Tibial nerve (tissue), 4 donors: ENCODE results near the gene CCL24. TPM values are rescaled to one million over a fixed set of nuclear protein-coding genes. Genes with fewer than 3 reads are reported as not detected.
"Not testable (repeated sequence)": the region's sequence is repeated elsewhere in the genome, so short reads cannot be mapped to it uniquely, and the experiment has no call there.

ENCODE experiments used
- DNase-seq, 2 donors: peaks; one replicate each; pipeline ENCODE4 v3.0.0-alpha.2; 2019; ENCODE audit warnings: low spot score in 2 of 2
- H3K27ac ChIP-seq, 4 donors: fragments of 200-600 bp; sonication (generic) in 3 of 4; one replicate each; pipeline ENCODE4 v1.5.1; 2017 to 2019; ENCODE audit warnings: mild to moderate bottlenecking in 1 of 4
- H3K27me3 ChIP-seq, 2 donors: fragments of 200-600 bp; sonication (generic) in 1 of 2; one replicate each; pipeline versions ENCODE4 v1.5.1 to v1.6.0; 2017 to 2019
- H3K36me3 ChIP-seq, 3 donors: fragments of 200-600 bp; sonication (generic); one replicate each; pipeline ENCODE4 v1.5.1; 2018 to 2019
- H3K4me1 ChIP-seq, 4 donors: fragments of 200-600 bp; sonication (generic) in 3 of 4; one replicate each; pipeline ENCODE4 v1.5.1; 2017 to 2019
- H3K4me3 ChIP-seq, 4 donors: fragments of 200-600 bp; sonication (generic) in 3 of 4; one replicate each; pipeline ENCODE4 v1.5.1; 2017 to 2019; ENCODE audit warnings: mild to moderate bottlenecking in 1 of 4, moderate library complexity in 1 of 4
- H3K9me3 ChIP-seq, 4 donors: fragments of 200-600 bp; sonication (generic) in 3 of 4; one replicate each; pipeline ENCODE4 v1.5.1; 2017 to 2019
- CTCF ChIP-seq, 5 experiments: fragments of 200-600 bp in 3 of 5; fragments of 450-650 bp in 2 of 5; sonication (generic) in 3 of 5; IDR thresholded peaks; one replicate each; pipeline ENCODE4 v1.5.1; 2016 to 2019; ENCODE audit warnings: antibody characterized with exemption in 5 of 5, mild to moderate bottlenecking in 3 of 5, moderate library complexity in 2 of 5
- EP300 ChIP-seq, 2 donors: sonication (generic); formaldehyde crosslinking; IDR thresholded peaks; one replicate each; pipeline ENCODE4 v1.6.1; 2017; ENCODE audit warnings: antibody characterized with exemption in 2 of 2, mild to moderate bottlenecking in 1 of 2
- POLR2A ChIP-seq, 2 donors: fragments of 450-650 bp; IDR thresholded peaks; one replicate each; pipeline ENCODE4 v1.6.1; 2017; ENCODE audit warnings: antibody characterized with exemption in 2 of 2, mild to moderate bottlenecking in 2 of 2, moderate library complexity in 2 of 2
- WGBS, 2 donors: methylation state at CpG; one replicate each; pipeline ENCODE4 v1.1.5; 2018; 5-methylcytosine and 5-hydroxymethylcytosine counted together
- total RNA-seq, 4 donors: library from RNA; depleted of rRNA; stranded (reverse); fragments of >200 nt; gene quantifications; one replicate each; pipeline ENCODE4 v1.1.0, GENCODE V29; 2016

Gene CCL24
- total RNA-seq, 4 donors from 2014 or later, result not detected

- WGBS, 2 donors, result 20 to 24% methylated on average over 9 of the region's 9 CpGs
- peak overlapping the region; percentile 35 to 87 (median 76) for H3K27ac ChIP-seq
- H3K36me3 ChIP-seq, result no peaks in the 10 kb centered on the region
- DNase-seq, result peak; percentile 69 to 90
- H3K27me3 ChIP-seq, result no peaks in the 10 kb centered on the region
- H3K4me1 ChIP-seq, result peaks cover 0 to 41% (median 2%) of the 10 kb centered on the region in 4 donors
- H3K9me3 ChIP-seq, result no peaks in the 10 kb centered on the region
- no peak overlapping the region for H3K4me3 ChIP-seq
- TF ChIP-seq EP300 (IDR thresholded peaks at IDR 0.05), result peak; percentile 87 to 98
- no peak for TF ChIP-seq POLR2A (IDR thresholded peaks at IDR 0.05)
Measured at GRCh38 chr7:75795831-75796285, 17.7 kb downstream of the CCL24 start.

GRCh38 chr7:75793676-75794075 is 19.9 kb downstream of the CCL24 start:
- Histone ChIP-seq H3K27me3 (no peaks in the 10 kb centered on the region), H3K27ac (no peak overlapping the region), H3K4me1 (peaks cover 0 to 46% (median 2%) of the 10 kb centered on the region in 4 donors), H3K36me3 (no peaks in the 10 kb centered on the region), H3K9me3 (no peaks in the 10 kb centered on the region), H3K4me3 (no peak overlapping the region)
- TF ChIP-seq POLR2A (IDR thresholded peaks at IDR 0.05) (no peak), EP300 (IDR thresholded peaks at IDR 0.05) (no peak), CTCF (IDR thresholded peaks at IDR 0.05) (no peak)
- whole genome bisulfite sequencing, 2 donors, result 93 to 94% methylated on average over 2 of the region's 2 CpGs
- DNase-seq, result no peak

- H3K36me3 ChIP-seq, DNase-seq, H3K27ac ChIP-seq, H3K4me3 ChIP-seq, H3K27me3 ChIP-seq, H3K9me3 ChIP-seq: not testable (repeated sequence)
- 94 to 95% methylated on average over 5 of the region's 5 CpGs for WGBS, 2 donors
- H3K4me1 ChIP-seq, result peaks cover 0 to 35% (median 2%) of the 10 kb centered on the region in 4 donors
Measured at GRCh38 chr7:75792567-75792966, 21.0 kb downstream of the CCL24 start.

DNA sequence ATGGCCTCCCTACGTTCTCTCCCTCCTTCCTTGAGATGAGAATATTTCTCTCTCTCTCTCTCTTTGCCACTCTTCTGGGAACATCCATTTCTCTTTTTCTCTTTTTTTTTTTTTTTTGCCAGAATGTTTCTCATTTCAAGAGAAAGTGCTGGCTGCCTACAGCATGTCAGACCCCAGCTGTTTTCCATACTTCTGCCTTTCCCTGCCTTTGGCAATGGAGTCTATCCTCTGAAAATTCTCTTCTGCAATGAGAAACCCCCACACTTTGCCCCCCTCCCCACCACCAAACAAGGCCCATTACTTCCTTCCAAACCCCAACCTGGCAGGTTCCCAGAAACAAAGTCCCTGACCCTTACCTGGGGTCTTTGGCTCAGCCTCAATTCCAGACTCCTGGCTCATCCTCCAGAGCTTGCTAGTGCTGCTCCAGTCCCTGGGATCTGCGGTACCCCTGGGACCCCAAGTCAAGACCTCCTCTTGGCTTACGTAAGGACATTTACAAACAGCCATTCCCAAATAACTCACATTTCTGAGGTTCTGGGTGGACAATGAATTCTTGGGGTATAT is 24.2 kb downstream of the CCL24 start:
- no peak for DNase-seq
- peak overlapping the region in 1 of 4 donors; percentile 1 for H3K27ac ChIP-seq
- H3K4me3 ChIP-seq, result no peak overlapping the region
- peaks cover 0 to 11% (median 0%) of the 10 kb centered on the region in 4 donors for H3K4me1 ChIP-seq
- H3K36me3 ChIP-seq, result no peaks in the 10 kb centered on the region
- 59 to 86% methylated on average over 3 of the region's 3 CpGs for WGBS, 2 donors
- no peaks in the 10 kb centered on the region for H3K9me3 ChIP-seq
- H3K27me3 ChIP-seq, result no peaks in the 10 kb centered on the region
- TF ChIP-seq POLR2A (IDR thresholded peaks at IDR 0.05) (no peak), EP300 (IDR thresholded peaks at IDR 0.05) (no peak), CTCF (IDR thresholded peaks at IDR 0.05) (no peak)

DNA sequence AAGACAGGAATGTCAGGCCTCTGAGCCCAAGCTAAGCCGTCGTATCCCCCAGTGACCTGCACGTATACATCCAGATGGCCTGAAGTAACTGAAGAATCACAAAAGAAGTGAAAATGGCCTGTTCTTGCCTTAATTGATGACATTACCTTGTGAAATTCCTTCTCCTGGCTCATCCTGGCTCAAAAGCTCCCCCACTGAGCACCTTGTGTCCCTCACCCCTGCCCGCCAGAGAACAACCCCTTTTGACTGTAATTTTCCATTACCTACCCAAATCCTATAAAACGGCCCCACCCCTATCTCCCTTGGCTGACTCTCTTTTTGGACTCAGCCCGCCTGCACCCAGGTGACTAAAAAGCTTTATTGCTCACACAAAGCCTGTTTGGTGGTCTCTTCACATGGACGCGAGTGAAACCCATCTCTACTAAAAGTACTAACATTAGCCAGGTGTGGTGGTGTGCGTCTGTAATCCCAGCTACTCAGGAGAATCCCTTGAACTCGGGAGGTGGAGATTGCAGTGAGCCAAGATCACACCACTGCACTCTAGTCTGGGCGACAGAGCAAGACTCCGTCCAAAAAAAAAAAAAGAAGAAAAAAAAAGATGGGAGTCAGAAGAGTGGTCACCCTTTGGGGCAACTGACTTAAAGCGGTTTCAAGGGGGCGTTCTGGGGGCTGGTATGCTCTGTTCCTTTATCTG is 25.3 kb downstream of the CCL24 start:
- not testable (repeated sequence) for DNase-seq, H3K27ac ChIP-seq
- 61 to 64% methylated on average over 14 of the region's 14 CpGs for WGBS, 2 donors

GRCh38 chr7:75783058-75783457 is 30.5 kb downstream of the CCL24 start:
- not testable (repeated sequence) for DNase-seq, H3K27ac ChIP-seq, H3K4me1 ChIP-seq, H3K27me3 ChIP-seq, H3K36me3 ChIP-seq, H3K4me3 ChIP-seq, H3K9me3 ChIP-seq
- 91 to 93% methylated on average over 5 of the region's 5 CpGs for WGBS, 2 donors

More for the DNA sequence above, 25.3 kb downstream of the CCL24 start:
- not testable (repeated sequence) for H3K9me3 ChIP-seq, H3K27me3 ChIP-seq, H3K36me3 ChIP-seq, H3K4me3 ChIP-seq
- peaks cover 0 to 11% (median 0%) of the 10 kb centered on the region in 4 donors for H3K4me1 ChIP-seq

GRCh38 chr7:75780647-75781273 is 32.8 kb downstream of the CCL24 start:
- H3K27ac ChIP-seq, H3K4me1 ChIP-seq, H3K4me3 ChIP-seq, H3K36me3 ChIP-seq, H3K27me3 ChIP-seq, DNase-seq, H3K9me3 ChIP-seq: not testable (repeated sequence)
- WGBS, 2 donors, result 69 to 70% methylated on average over 14 of the region's 14 CpGs

GRCh38 chr7:75779516-75779915 is 34.1 kb downstream of the CCL24 start:
- not testable (repeated sequence) for H3K4me3 ChIP-seq, H3K9me3 ChIP-seq, H3K4me1 ChIP-seq, DNase-seq, H3K27ac ChIP-seq, H3K36me3 ChIP-seq, H3K27me3 ChIP-seq
- WGBS, 2 donors, result 65 to 68% methylated on average over 11 of the region's 11 CpGs

DNA sequence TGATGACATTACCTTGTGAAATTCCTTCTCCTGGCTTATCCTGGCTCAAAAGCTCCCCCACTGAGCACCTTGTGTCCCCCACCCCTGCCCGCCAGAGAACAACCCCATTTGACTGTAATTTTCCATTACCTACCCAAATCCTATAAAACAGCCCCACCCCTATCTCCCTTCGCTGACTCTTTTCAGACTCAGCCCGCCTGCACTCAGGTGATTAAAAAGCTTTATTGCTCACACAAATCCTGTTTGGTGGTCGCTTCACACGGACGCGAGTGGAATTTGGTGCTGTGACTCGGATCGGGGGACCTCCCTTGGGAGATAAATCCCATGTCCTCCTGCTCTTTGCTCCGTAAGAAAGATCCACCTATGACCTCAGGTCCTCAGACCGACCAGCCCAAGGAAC is 34.6 kb downstream of the CCL24 start:
- not testable (repeated sequence) for H3K4me1 ChIP-seq, DNase-seq, H3K27me3 ChIP-seq, H3K36me3 ChIP-seq, H3K9me3 ChIP-seq, H3K4me3 ChIP-seq, H3K27ac ChIP-seq
- WGBS, 2 donors, result 61 to 66% methylated on average over 11 of the region's 11 CpGs
